Heart left ventricle (tissue), 13 donors: ENCODE results near the gene BET1L.

Source experiments
- CTCF ChIP-seq, 12 donors: fragments of 200-600 bp; sonication (generic) in 4 of 12; IDR thresholded peaks; one replicate each; pipeline versions ENCODE4 v1.5.0 to v1.8.0; 2018 to 2022; ENCODE audit warnings: antibody characterized with exemption in 12 of 12, mild to moderate bottlenecking in 5 of 12
- POLR2A ChIP-seq, 2 donors: fragments of 450-650 bp; IDR thresholded peaks; one replicate each; pipeline ENCODE4 v1.6.1; 2017; ENCODE audit warnings: antibody characterized with exemption in 2 of 2, mild to moderate bottlenecking in 2 of 2, moderate library complexity in 2 of 2
- donor health status: ischemic (EF 13 %, LVEDD 7.1; RV severe dilation, severe dysfunction).
- donor health status: DM: no; HTN: yes; CAD: no.
- donor health status: DM: no; HTN: no; CAD: no.
- donor health status: ischemic (EF 25% LVEDD 6.9; RV normal size, moderate dysfunction).
- donor health status: ischemic (EF 25% LVEDD 5.7; RV mildly dilated, moderate dysfunction).
- donor health status: ischemic (EF 35%, LVEDD 5.7; RV mildly dilated, moderate dysfunction).
- donor health status: nonischemic (EF 11% LVEDD 7.7; RV severe dilation, severe dysfunction).
- donor health status: DM: yes; HTN: yes; CAD: no.
- donor health status: PGD.
- donor health status: ischemic (EF 29% LVEDD 5.4; RV normal size, mild dysfunction).
- donor health status: nonischemic (EF 23%, LVEDD 6.1; RV moderate dilation, normal function).

- TF ChIP-seq CTCF (IDR thresholded peaks at IDR 0.05) (no peak), POLR2A (IDR thresholded peaks at IDR 0.05) (peak; percentile 23 to 83)
These were observed 1.1 kb upstream of the BET1L start for GRCh38 chr11:208181-208916.
